Right renal pelvis (tissue), 4 donors: ENCODE results near the gene CAMTA2. TPM values are rescaled to one million over a fixed set of nuclear protein-coding genes. Genes with fewer than 3 reads are reported as not detected.
"Not testable (repeated sequence)": the region's sequence is repeated elsewhere in the genome, so short reads cannot be mapped to it uniquely, and the experiment has no call there.

Source experiments
- DNase-seq, 4 donors: peaks; one replicate each; pipeline ENCODE4 v3.0.0-alpha.2; 2013; ENCODE audit warnings: low read depth in 4 of 4, low spot score in 3 of 4, missing footprints in 1 of 4
- polyA plus RNA-seq, 4 donors: library from polyadenylated mRNA; unstranded; fragments of 120-200 nt; gene quantifications; one replicate each; pipeline ENCODE4 v1.2.1, GENCODE V29; 2013; ENCODE audit not compliant: insufficient read length in 4 of 4

CAMTA2 gene
- polyA plus RNA-seq, 4 donors = 24.4 to 27.8 (median 25.3) TPM

DNA sequence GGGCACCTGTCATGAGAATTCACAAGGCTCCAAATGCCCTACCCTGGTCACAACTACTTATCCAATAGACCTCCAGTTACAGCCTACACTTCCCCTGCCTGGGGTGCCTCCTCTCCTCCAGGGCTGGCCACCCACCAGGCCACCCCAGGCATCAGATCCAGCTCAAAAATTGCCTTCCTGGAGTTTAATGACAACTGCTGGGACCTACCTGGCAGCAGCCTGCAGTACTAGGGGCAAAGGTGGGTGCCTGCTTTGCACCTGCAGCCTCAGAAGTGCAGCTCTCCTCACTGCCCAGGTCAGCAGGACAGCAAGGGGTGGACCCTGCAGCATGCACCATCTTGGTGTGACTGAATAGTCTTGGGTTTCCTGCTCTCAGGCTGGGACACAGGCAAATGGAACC is 51.8 kb downstream of the CAMTA2 start:
- DNase-seq = no peak

DNA sequence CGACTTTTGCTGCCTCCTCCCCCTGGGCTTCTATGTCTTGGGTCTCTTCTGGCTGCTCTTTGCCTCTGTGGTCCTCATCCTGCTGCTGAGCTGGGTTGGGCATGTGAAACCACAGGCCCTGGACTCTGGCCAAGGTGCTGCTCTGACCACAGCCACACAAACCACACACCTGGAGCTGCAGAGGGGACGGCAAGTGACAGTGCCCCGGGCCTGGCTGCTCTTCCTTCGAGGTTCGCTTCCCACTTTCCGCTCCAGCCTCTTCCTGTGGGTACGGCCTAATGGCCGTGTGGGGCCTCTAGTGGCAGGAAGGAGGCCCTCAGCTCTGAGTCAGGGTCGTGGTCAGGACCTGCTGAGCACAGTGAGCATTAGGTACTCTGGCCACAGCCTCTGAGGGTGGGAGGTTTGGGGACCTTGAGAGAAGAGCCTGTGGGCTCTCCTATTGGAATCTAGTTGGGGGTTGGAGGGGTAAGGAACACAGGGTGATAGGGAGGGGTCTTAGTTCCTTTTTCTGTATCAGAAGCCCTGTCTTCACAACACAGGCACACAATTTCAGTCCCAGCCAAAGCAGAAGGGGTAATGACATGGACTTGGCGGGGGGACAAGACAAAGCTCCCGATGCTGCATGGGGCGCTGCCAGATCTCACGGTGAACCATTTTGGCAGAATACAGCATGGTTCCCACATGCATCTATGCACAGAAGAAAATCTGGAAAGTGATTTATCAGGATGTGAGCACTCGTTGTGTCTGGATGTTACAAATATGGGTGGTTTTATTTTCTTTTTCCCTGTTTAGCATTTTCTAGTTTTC is 53.1 kb downstream of the CAMTA2 start:
- no peak for DNase-seq

DNA sequence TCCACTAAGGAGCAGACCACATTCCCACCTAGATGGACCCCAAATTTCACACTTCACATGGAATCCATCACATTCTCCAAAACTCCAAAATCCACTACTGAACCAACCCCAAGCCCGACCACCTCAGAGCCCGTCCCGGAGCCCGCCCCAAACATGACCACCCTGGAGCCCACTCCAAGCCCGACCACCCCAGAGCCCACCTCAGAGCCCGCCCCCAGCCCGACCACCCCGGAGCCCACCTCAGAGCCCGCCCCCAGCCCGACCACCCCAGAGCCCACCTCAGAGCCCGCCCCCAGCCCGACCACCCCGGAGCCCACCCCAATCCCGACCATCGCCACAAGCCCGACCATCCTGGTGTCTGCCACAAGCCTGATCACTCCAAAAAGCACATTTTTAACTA is 53.8 kb downstream of the CAMTA2 start:
- DNase-seq = no peak

DNA sequence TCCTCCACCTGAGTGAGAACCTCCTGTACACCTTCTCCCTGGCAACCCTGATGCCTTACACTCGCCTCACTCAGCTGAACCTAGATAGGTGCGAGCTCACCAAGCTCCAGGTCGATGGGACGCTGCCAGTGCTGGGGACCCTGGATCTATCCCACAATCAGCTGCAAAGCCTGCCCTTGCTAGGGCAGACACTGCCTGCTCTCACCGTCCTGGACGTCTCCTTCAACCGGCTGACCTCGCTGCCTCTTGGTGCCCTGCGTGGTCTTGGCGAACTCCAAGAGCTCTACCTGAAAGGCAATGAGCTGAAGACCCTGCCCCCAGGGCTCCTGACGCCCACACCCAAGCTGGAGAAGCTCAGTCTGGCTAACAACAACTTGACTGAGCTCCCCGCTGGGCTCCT is 54.7 kb downstream of the CAMTA2 start:
- no peak for DNase-seq

DNA sequence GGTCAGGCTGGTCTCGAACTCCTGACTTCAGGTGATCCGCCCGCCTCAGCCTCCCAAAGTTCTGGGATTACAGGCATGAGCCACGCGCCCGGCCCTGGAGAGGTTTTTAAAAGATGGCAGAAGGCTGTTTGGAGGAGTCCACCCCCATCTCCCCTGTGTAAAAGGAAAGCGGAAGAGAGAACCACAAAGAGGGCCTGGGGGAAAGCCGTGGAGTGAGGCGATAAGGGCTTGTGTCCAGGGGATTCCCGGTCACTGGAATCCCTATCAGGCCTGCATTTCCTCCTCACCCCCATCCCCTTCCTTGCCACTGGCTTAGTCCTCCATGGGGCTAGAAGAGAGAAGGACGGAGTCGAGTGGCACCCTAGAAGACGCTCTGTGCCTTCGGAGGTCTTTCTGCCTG is 55.5 kb downstream of the CAMTA2 start, which contains the start of gene GP1BA:
TSS of gene GP1BA (plus strand) at position 315 of the 400 bp plus-strand sequence. CDS start 328 bp downstream, outside the sequence.
- DNase-seq = no peak

DNA sequence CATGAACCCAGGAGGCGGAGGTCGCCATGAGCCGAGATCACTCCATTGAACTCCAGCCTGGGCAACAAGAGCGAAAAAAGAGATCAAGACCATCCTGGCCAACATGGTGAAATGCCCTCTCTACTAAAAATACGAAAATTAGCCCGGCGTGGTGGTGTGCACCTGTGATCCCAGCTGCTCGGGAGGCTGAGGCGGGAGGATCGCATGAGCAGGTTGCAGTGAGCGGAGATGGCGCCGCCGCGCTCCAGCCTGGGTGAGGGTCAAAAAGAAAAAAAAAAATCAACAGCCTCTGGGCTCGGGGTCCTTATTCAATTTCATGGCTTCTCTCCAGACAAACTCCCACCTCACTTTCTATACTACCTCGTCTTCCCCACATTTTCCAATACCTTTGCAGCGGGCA is 58.6 kb downstream of the CAMTA2 start:
- DNase-seq = no peak

DNA sequence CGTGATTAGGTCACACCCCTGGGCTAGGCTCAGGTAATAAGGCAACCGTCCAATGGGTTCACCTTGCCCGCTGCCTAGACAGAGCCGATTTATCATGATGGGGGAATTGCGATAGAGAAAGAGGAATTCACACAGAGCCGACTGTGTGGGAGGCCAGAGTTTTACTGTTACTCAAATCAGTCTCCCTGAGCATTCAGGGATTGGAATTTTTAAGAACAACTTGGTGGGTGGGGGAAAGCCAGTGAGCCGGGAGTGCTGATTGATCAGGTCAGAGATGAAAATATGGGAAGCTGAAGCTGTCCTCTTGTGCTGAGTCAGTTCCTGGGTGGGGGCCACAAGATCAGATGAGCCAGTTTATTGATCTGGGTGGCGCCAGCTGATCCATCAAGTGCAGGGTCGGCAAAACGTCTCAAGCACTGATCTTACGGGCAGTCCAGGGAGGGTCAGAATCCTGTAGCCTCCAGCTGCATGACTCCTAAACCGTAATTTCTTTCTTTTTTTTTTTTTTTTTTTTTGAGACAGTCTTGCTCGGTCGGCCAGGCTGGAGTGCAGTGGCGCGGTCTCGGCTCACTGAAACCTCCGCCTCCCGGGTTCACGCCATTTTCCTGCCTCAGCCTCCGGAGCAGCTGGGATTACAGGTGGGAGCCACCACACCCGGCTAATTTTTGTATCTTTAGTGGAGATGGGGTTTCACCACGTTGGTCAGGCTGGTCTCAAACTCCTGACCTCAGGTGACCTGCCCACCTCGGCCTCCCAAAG is 60.7 kb downstream of the CAMTA2 start:
- DNase-seq = not testable (repeated sequence)

DNA sequence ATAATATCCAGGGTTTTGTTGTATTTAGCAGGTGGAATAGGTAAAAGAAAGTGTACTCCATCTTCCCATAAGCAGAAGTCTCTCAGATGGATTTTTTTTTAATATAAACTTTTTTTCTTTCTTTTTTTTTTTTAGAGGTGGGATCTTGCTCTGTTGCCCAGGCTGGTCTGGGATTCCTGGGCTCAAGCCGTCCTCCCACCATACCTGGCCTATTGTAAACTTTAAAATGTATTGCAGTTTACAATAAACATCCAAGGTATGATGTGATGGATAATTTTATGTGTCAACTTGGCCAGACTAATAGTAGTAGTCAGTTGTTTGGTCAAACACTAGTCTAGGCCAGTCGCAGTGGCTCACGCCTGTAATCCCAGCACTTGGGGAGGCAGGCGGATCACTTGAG is 66.2 kb downstream of the CAMTA2 start:
- no peak for DNase-seq

DNA sequence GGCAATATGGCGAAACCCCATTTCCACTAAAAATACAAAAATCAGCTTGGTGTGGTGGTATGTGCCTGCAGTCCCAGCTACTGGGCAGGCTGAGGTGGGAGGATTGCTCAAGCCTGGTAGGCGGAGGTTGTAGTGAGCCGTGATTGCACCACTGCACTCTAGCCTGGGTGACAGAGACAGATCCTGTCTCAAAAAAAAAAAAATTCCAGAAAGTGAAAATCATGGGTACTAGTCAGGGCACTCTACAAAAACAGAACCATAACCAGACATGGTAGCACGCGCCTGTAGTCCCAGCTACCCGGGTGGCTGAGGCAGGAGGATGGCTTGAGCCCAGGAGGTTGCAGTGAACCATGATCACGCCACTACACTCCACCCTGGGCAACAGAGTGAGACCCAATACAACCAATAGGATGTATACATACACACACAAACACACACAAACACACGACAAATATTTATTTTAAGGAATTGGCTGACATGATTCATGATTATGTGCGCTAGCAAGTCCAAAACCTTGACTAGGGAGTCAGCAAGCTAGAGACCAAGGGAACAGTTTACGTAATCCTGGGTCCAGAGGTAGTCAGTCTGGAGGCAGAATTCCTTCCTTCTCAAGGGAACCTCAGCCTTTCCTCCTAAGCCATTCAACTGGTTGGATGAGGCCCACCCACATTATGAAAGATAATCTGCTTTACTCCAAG is 67.0 kb downstream of the CAMTA2 start:
- DNase-seq = no peak

DNA sequence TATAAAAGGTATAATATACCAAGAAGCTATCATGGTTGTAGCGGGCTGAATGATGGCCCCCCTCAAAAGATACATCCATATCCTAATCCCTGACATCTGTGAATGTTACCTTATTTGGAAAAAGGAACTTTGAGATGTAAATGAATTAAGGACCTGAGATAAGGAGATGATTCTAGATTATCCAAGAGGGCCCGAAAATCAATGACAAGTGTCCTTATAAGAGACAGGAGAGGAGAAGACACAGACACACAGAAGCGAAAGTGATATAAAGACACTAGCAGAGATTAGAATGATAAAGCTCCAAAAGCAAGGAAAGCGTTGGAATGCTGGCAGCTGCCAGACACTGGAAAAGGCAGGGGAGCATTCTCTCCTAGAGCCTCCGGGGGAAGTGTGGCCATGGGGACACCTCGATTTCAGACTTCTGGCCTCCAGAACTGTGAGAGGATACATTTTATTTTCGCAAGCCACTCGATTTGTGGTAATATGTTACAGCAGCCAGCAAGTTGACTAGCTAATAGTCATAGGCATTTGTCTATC is 67.9 kb downstream of the CAMTA2 start:
- DNase-seq = no peak

Other genes with a start within 250 kb of the CAMTA2 start
- under 1 TPM; 0.41 to 0.95 (median 0.45) TPM for gene ZMYND15, start 247.8 kb downstream of the CAMTA2 start, polyA plus RNA-seq
- 10 to 100 TPM; 12.5 to 15.6 (median 13.8) TPM for gene CXCL16, start 247.7 kb downstream of the CAMTA2 start, polyA plus RNA-seq
- gene TM4SF5, start 215.8 kb downstream of the CAMTA2 start, polyA plus RNA-seq = 1 to 10 TPM in 3 of 4 donors, under 1 TPM in 1; 0.97 to 3.5 (median 1.9) TPM
- 1 to 10 TPM in 1 of 4 donors, under 1 TPM in 3; 0.31 to 1.1 (median 0.42) TPM for gene VMO1, start 201.3 kb downstream of the CAMTA2 start, polyA plus RNA-seq
- gene GLTPD2, start 198.7 kb downstream of the CAMTA2 start, polyA plus RNA-seq = 10 to 100 TPM in 1 of 4 donors, 1 to 10 TPM in 3; 3.8 to 14.9 (median 5.7) TPM
- 100 to 1,000 TPM; 114 to 153 (median 122) TPM for gene PSMB6, start 191.5 kb downstream of the CAMTA2 start, polyA plus RNA-seq
- gene PLD2, start 180.5 kb downstream of the CAMTA2 start, polyA plus RNA-seq = 10 to 100 TPM; 36.2 to 39.4 (median 38.5) TPM
- gene MINK1, start 154.3 kb downstream of the CAMTA2 start, polyA plus RNA-seq = 10 to 100 TPM; 56.6 to 69.2 (median 59.0) TPM
- gene C17orf107, start 88.1 kb downstream of the CAMTA2 start, polyA plus RNA-seq = 1 to 10 TPM; 1.0 to 3.3 (median 1.5) TPM
- 1 to 10 TPM; 1.1 to 2.7 (median 1.5) TPM for gene CHRNE, start 84.6 kb downstream of the CAMTA2 start, polyA plus RNA-seq
- 1 to 10 TPM; 1.4 to 3.5 (median 1.8) TPM for gene GP1BA, start 55.4 kb downstream of the CAMTA2 start, polyA plus RNA-seq
- gene SLC25A11, start 47.6 kb downstream of the CAMTA2 start, polyA plus RNA-seq = 10 to 100 TPM; 78.2 to 98.0 (median 79.0) TPM
- gene RNF167, start 47.4 kb downstream of the CAMTA2 start, polyA plus RNA-seq = 100 to 1,000 TPM; 131 to 144 (median 138) TPM
- gene PFN1, start 39.1 kb downstream of the CAMTA2 start, polyA plus RNA-seq = 100 to 1,000 TPM; 376 to 513 (median 389) TPM
- gene ENO3, start 36.6 kb downstream of the CAMTA2 start, polyA plus RNA-seq = 10 to 100 TPM; 22.1 to 28.7 (median 23.7) TPM
- gene SPAG7, start 19.9 kb downstream of the CAMTA2 start, polyA plus RNA-seq = 100 to 1,000 TPM in 1 of 4 donors, 10 to 100 TPM in 3; 84.8 to 102 (median 95.8) TPM
- gene INCA1, start 9.8 kb upstream of the CAMTA2 start, polyA plus RNA-seq = 1 to 10 TPM; 7.9 to 8.6 (median 8.3) TPM
- gene KIF1C, start 10.3 kb upstream of the CAMTA2 start, polyA plus RNA-seq = 10 to 100 TPM; 75.0 to 96.5 (median 86.3) TPM
- gene SLC52A1, start 47.8 kb upstream of the CAMTA2 start, polyA plus RNA-seq = under 1 TPM; 0.21 to 0.43 (median 0.26) TPM
- 10 to 100 TPM; 11.9 to 16.8 (median 15.7) TPM for gene ZFP3, start 90.8 kb upstream of the CAMTA2 start, polyA plus RNA-seq
- 10 to 100 TPM; 20.1 to 37.8 (median 22.0) TPM for gene ZNF232, start 124.2 kb upstream of the CAMTA2 start, polyA plus RNA-seq
- gene USP6, start 128.4 kb upstream of the CAMTA2 start, polyA plus RNA-seq = 1 to 10 TPM; 3.2 to 8.4 (median 4.0) TPM
- 10 to 100 TPM; 17.3 to 23.5 (median 22.5) TPM for gene ZNF594, start 204.2 kb upstream of the CAMTA2 start, polyA plus RNA-seq
- gene SCIMP, start 247.2 kb upstream of the CAMTA2 start, polyA plus RNA-seq = 1 to 10 TPM; 1.2 to 1.8 (median 1.4) TPM